Suppressor macrophage treated with lipopolysaccharide for 1 hour (primary cell): ENCODE measurements around the gene CBY1.
"Not testable (repeated sequence)": the region's sequence is repeated elsewhere in the genome, so short reads cannot be mapped to it uniquely, and the experiment has no call there.

ENCODE experiments used
- DNase-seq, 3 donors: peaks; one replicate each; pipeline ENCODE4 v3.0.0-alpha.2; 2020 to 2022

Gene CBY1

GRCh38 chr22:38656256-38657044, at the start of gene CBY1, which contains the start of gene FAM227A:
CBY1 (plus strand) TSS chr22:38656638; CDS start chr22:38668055, 11,417 bp downstream.
FAM227A (minus strand) TSS chr22:38656392; CDS start chr22:38650168, 6,224 bp downstream.
- DNase-seq, result peak; percentile 87 to 93 (median 93)

GRCh38 chr22:38607680-38608079, 48.8 kb upstream of the CBY1 start:
- no peak for DNase-seq

GRCh38 chr22:38608992-38609750, 47.3 kb upstream of the CBY1 start:
- no peak for DNase-seq

GRCh38 chr22:38610234-38610633, 46.2 kb upstream of the CBY1 start:
- no peak for DNase-seq

- no peak for DNase-seq
These were observed 44.9 kb upstream of the CBY1 start for GRCh38 chr22:38611559-38611958.

DNA sequence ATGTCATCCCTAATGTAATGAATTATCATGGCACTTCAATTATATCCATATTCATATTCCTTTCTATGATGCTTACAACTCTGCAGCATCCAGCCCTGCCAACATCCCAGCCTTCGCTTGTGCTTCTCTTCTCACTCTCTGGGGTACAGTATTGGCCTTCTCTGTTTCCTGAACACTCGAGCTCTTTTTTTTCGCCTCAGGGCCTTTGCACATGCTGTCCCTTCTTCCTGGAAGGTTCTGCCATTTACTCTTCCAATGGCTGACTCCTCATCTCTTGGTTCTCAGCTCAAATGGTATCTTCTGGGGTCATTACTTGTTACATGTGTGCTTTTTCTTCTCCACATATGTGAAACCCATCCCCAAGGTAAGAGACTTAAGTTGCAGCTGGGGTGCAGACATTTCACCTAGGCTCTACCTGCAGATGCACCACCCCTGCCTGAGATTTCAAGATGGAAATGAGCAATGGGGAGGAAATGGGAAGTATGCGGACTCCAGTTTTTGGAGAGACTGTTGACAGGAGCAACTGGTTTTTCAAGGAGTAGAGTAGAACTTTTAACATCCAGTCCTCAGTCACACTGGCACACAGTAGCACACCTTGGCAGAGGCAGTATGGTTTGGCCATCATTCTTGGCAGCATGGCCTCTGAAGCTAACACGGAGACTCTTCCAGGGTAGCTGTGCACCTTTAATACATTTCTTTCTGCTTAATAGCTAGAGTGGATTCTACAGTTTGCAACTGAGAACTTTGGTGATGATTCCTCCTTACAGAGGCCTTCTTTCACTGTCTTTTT, 44.0 kb upstream of the CBY1 start:
- no peak for DNase-seq

GRCh38 chr22:38613588-38613987, 42.9 kb upstream of the CBY1 start:
- DNase-seq, result no peak

DNA sequence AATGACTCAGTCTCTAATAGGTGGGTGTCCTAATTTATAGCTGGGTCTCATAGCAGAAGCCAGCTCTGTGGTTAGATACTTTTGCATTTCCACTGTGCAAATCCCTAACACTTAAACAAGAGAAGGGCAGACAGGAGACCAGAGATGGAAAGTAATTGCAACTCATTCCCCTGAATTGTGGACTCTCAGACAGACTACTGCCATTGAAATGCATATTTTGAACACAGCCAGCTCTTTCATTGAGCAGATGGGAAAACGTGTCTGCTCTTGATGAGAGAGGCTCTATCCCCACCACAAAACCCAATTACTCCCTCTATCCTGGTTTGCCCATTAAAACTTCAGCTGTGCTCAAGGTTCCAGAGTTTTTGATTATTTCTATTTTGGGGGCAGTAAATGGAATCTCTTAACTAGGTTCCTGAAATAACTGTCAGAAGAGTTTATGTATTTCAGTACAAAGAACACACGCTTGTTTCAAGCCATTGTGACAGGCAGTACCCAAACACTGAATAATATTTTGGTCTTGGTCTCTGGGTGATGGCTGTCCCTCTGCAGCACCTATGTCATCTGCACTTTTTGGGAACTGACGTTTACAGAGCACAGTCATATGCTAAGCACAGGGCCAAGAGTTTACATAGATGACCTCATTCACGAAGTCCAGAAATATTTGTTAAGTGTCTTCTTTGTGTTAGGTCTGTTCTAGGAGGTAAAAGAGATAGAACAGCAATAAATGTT, 41.9 kb upstream of the CBY1 start:
- no peak for DNase-seq

GRCh38 chr22:38615064-38615405, 41.4 kb upstream of the CBY1 start:
- DNase-seq, result not testable (repeated sequence)

DNA sequence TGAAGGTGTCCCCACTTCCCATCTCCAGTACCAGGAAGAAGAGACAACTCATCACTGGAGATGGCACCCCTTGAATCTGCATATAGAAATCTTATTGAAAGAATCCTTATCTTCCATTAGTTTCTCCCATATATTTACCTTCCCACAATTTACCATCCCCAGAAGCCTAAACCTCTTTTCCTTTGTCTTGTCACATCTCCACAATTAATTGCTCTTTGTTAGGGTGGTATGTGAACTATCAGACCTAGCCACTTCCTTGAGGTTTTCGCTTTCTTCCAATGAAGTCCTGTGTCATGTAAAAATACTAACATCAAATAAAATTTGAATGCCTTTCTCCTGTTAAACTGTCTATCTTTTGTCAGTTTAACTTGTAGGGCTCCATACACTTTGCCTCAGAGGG, 38.2 kb upstream of the CBY1 start:
- DNase-seq, result no peak

DNA sequence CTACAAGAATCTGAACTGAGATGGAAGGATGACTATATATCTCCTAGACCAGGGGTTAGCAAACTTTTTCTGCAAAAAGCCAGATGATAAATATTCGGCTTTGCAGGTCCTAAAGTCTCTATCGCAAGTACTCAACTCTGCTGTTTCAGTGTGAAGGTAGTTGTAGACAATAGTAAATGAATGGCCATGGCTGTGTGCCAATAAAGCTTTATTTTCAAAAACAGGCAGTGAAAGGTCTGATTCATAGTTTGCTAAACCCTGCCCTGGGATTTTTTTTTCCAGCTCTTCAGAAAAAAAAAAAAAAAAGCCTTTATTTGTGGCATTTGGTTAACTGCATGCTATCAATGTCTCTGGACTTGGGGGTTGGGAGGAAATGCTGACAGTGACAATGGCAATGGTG, 37.8 kb upstream of the CBY1 start:
- DNase-seq, result peak in 1 of 3 donors; percentile 20

- DNase-seq, result peak; percentile 55 to 65 (median 55)
These were observed 33.1 kb upstream of the CBY1 start for GRCh38 chr22:38623351-38623750.

GRCh38 chr22:38628444-38628843, 28.0 kb upstream of the CBY1 start:
- no peak for DNase-seq

DNA sequence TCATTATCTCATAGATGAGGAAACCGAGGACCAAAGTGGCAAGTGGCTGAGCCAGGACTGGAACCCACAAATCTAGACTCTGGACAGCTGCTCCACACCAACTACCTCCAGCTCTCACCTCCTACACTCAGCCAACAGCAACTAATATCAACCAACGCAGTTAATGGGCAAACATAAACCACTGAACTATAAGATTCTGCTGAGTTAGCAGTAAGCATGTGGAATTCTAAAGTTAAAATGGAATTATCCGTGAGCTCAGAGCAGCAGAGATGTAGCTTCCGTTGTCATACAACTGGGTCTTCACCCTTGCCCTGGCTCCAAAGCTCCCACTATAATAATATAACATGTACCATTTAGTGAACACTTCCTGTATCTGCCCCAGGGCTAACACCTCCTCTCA, 27.3 kb upstream of the CBY1 start:
- no peak for DNase-seq

DNA sequence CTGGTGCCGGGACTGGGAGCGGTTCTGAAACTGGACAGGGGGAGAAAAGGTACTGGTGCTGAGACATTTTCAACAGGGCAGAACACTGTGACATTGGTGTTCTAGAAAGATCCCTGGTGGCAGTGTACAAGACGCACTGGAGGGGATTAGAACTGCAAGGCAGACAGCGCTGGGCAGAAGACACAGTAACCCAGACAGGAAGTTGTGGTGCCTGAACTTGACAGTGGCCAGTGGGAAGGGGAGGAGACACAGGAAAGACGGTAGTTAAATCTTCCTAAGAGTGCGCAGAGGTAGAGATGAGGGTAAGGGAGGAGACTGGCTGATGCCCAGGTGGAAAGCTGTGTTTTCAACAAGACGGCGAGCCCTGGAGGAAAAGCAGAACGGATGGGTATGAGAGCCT, 24.7 kb upstream of the CBY1 start:
- peak in 2 of 3 donors; percentile 9 to 11 for DNase-seq

- DNase-seq, result no peak
These were observed 23.9 kb upstream of the CBY1 start for GRCh38 chr22:38632528-38632927.

- DNase-seq, result no peak
These were observed 18.2 kb upstream of the CBY1 start for GRCh38 chr22:38638216-38638615.

DNA sequence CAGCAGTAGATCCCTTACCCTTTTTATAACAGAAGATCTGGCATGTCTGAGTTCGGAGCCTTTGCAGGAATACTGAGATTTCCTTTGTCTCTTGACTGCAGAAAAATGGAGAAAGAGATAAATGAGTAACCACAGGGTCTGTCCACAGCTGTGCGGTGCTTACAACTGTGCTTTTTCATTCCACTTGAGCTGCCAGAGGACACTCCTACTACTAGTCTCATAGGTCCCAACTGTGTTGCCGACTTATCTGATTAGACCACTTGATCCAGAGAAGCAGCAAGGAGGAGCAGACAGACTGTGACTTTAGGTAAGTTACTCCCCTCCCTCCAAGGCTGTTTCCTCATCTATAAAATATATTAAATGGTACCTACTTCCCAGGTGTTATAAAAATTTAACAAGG, 17.7 kb upstream of the CBY1 start:
- DNase-seq, result no peak

DNA sequence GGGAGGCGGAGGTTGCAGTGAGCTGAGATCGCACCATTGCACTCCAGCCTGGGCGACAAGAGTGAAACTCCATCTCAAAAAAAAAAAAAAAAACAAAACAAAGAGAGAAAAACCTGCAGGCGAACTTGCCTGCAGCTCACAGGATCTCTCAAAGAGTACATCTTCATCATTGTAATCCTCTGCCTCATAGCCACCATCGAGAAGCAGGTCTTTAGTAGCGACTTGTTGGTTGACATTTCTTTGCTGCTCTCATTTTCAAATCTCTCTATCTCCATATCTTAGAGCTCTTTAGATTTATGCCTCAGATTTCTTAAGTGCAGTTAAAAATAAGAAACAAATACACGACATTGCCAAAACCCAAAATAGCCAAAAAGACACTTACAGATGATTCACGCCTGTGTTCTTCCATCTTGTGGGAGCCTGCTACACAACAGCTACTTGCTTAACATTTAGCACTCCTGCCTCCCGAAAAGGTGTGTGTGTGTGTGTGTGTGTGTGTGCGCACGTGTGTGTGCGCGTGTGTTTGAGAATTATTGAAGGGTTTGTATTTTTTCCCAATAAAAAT, 14.9 kb upstream of the CBY1 start:
- no peak for DNase-seq

DNA sequence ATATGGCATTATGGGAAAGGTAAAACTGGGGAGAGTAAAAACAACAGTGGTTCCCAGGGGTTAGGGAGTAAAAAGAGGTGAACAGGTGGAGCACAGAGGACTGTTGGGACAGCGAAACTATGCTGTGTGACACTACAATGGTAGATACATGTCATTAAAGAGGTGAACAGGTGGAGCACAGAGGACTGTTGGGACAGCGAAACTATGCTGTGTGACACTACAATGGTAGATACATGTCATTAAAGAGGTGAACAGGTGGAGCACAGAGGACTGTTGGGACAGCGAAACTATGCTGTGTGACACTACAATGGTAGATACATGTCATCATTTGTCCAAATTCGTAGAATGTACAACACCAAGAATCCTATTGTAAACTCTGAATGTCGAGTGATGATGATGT, 12.2 kb upstream of the CBY1 start:
- DNase-seq, result not testable (repeated sequence)

DNA sequence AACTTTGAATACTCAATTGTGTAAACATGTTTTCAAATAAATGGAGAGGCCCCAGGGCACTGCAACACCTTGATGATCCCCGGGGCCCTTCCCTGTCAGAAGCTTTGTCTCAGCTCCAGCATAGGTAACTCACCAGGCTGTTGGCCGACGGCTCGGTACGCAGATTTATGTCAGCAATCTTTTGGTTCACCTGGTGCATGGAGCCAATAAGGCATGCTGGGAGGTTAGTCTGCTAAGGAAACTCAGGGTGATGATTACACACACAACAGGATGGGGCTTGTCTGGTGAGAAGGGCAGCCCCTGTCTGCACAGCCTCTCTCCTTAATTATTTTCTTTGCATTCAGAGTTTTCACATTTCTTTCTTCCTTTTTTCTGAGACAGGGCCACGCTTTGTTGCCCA, 11.0 kb upstream of the CBY1 start:
- DNase-seq, result no peak

DNA sequence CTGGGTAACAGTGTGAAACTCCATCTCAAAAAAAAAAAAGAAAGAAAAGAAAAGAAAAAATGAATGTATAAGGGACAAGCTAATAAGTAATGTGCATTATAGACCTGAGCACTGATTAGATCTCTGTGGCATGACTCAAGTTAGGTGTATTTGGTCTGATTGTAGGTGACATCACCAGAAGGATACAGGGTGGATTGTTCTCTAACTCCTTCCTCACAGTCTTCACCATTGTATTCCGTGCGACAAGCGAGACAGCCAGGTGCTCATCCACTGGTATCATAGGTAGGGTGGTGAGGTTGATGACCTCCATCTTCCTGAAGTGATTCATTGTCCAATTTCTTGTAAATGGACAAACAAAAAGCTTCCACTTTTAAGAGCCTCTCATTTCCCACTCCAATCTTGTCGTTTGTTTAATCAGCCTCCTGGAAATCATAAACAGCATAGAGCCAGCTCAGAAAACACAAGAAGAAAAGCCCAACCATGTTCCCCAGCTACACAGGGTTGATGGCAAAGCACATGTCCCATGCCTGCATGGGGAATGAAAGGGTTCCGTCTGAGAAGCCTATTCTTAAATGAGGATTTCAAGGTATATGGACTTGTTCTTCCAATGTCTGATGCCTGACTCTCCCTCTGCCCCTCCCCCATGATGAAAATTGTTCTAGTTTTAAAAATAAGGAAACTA, 6.5 kb upstream of the CBY1 start:
- DNase-seq, result no peak
